Left kidney (tissue), 2 donors: ENCODE measurements around the gene RFC5. TPM values are rescaled to one million over a fixed set of nuclear protein-coding genes. Genes with fewer than 3 reads are reported as not detected.

Experiments
- DNase-seq: peaks from one replicate; pipeline ENCODE4 v3.0.0-alpha.2; 2013
- polyA plus RNA-seq: library from polyadenylated mRNA; unstranded; fragments of 120-200 nt; gene quantifications from one replicate; pipeline ENCODE4 v1.2.1, GENCODE V29; 2013; ENCODE audit not compliant: insufficient read length

Gene RFC5
- polyA plus RNA-seq, 1 donor: 44.6 TPM

DNA sequence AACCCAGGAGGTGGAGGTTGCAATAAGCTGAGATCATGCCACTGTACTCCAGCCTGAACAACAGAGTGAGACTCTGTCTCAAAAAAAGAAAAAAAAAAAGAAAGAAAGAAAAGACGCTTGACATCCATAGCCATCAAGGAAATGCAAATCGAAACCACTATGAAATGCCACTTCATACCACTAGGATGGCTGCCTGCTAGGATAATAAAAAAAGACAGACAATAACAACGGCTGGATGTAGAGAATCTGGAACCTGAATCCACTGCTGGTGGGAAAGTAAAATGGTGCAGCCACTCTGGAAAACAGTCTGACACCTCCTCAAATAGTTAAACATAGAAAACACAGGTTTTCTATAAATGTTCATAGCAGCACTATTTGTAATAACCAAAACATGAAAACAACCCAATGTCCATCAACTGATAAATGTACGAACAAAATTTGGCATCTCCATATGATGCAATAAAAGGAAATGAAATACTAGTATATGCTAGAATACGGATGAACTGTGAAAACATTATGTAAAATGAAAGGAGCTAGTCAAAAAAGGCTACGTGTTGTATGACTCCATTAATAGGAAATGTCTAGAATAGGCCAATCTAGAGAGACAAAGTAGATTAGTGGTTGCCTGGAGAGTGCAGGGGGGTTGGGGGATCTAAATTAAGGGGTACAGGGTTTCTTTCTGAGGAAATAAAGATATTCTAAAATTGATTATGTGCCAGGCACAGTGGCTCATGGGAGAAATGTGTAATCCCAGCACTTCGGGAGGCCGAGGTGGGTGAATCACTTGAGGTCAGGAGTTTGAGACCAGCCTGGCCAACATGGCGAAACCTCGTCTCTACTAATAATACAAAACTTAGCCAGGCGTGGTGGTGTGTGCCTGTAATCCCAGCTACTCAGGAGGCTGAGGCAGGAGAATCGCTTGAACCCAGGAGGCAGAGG, 34.7 kb downstream of the RFC5 start:
- DNase-seq: no peak

- peak; percentile 12 for DNase-seq
Observed at GRCh38 chr12:118052324-118053070, 36.0 kb downstream of the RFC5 start.

- DNase-seq: no peak
Observed at GRCh38 chr12:118053071-118053985, 36.8 kb downstream of the RFC5 start.

DNA sequence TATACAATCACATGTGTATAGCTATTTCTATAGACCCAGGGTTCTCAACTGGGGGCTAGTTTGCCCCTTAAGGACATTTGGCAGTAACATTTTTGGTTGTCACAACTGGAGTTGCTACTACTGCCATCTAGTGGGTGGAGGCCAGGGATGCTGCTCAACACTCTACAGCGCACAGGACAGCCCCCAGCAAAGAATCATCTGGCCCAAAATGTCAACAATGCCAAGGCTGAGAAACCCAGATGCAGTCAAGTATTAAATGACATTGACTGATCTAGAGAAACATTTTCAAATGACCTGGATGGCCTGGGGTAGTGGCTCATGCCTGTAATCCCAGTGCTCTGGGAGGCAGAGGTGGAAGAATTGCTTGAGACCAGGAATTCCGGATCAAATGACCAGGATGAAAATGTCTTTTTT, 38.6 kb downstream of the RFC5 start:
- DNase-seq: peak; percentile 31

- DNase-seq: no peak
Observed at GRCh38 chr12:118055865-118056773, 39.6 kb downstream of the RFC5 start.

DNA sequence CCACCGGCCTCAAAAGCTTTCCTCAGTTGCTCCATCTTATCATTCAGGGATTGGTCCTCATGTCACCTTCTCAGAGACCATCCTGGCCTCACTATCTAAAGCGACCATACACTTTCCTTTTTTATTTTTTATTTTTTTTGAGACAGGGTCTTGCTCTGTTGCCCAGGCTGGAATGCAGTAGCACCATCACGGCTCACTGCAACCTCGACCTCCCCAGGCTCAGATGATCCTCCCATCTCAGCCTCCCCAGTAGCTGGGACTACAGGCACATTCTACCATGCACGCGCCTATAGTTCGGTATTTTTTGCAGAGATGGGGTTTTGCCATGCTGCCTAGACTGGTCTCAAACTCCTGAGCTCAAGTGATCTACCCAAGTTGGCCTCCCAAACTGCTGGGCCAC, 41.7 kb downstream of the RFC5 start:
- DNase-seq: no peak

DNA sequence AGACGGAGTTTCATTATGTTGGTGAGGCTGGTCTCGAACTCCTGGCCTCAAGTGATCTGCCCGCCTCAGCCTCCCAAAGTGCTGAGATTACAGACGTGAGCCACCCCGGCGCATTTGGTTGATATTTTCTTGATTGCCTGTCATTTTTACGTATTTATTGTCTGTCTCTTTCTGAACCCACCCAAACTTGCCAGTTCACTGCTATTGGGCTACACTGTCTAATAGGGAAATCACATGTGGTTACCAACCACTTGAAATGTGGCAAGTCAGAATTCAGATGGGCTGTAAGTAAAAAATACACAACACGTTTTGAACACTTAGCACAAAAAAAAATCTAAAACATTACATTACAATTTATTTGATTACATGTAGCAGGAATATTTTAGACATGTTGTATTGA, 42.4 kb downstream of the RFC5 start:
- no peak for DNase-seq

GRCh38 chr12:118059341-118060191, 43.1 kb downstream of the RFC5 start:
- DNase-seq: peak; percentile 10

DNA sequence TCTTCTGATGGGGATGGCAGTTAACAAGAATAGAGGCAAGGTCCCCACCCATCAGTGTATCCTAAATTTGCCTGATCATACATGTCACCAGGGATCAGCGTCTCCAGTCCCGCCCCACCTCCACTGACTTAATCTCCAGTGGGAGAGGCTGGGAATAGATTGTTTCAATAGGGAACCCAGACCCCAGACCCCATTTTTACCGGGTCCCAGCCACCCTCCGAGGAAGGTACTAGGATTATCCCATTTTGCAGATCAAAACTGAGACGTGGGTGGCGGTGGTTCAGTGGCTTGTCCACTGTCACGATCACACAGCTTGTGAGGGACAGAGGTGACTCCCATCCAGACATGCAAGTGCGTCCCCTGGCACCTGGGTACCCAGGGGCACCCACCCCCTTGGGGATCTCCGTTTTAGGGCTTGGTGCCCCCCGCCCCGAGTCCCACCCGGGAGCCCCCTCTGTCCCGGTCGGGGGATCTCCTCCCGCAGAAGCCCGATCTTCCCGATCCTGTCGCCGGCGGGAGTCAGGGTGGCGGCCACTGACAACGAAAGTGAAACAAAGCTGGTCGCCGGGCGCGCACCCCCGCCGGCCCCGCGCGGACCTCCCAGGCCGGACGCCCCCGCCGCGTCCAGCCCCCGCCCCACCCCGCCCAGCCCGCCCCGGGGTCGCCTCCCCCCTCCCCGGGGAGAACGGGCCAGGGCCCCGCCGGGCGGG, 44.0 kb downstream of the RFC5 start:
- peak; percentile 17 for DNase-seq

DNA sequence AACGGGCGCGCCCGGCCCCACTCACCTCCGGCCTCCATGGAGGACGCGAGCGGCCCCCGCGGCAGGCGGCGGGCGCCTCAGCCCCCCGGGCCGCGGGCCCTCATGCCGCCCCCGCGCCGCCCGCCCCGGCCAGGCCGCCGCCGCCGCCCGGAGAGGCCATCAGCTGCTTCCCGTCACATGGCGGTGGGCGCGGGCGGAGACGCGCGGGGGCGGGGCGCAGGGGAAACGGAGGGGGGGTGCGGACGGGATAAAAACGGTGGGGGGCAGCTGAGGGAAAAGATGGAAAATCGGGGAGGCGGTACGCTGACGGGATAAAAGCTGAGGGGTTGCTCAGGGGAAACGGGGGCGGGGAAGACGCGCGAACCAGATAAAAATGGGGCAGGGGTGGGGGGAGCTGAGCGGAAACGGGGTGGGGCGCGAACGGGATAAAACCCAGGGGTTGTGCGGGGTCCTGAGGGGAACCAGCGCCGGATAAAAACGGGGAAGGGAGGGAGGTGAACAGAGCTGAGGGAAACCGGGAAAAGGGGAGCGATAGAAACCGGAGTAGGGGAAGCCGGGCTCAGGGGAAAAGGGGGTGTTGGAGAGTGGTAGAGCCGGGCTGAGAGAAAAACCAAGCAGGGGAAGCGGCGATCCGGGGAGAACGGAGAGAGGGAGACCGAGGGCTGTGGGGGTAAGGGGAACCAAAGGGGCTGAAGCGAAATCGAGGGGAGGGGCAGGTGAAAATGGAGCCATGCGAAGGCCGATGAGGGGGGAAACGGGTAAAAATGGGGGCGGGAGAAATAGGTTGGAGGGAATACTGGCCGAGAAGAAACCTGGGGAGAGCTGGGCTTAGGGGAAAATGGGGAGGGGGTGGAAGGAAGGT, 44.7 kb downstream of the RFC5 start, which contains the start of gene WSB2:
Gene WSB2 (minus strand): TSS at position 169 of the 862 bp plus-strand sequence. CDS start 131 bp downstream, at position 38.
- peak; percentile 71 for DNase-seq

DNA sequence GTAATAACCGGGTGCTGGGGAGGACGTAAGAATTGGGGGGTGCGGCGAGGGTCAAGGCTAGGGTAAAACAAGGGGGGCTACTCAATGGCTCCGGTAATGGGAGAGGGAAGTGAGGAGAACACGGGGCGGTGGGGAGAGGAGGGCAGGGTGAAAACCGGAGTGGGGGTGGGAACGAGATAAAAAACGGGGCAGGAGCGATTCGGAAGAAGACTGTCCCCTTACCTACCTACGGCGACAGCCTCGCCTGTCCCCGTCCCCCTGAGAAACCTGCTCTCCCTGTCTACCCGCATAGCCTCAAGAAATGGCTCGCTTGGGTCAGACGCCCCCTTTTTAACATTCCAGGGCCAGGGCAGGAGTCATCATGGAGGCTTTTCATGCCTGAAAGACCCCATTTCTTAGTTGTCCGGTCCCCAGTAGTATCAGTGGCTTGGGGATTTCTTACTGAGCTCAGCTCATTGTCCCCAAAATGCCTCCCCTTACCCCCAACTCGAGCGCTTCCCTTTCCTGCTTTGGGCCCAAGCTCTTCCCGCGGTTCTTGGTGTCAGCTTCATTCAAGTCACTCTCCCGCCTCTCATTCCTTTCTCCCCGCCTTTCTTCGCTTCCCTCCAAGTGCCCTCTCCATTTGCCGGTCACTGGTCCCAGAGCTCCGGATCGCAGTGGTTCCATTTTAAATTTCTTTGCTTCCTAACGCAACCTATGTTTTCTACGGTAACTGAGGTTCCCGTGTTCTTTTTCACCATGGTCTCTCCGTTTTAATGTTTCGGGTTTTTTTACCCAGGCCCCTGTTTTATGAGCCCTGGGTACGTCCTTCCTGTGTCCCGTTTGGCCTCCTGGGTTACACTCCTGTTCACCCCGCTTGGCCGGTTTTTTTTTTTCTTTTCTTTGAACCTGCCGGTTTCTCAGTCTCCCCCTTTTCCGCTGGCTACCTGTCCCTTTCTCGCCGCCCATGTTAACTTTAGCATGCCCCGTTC, 45.7 kb downstream of the RFC5 start:
- DNase-seq: peak; percentile 46

DNA sequence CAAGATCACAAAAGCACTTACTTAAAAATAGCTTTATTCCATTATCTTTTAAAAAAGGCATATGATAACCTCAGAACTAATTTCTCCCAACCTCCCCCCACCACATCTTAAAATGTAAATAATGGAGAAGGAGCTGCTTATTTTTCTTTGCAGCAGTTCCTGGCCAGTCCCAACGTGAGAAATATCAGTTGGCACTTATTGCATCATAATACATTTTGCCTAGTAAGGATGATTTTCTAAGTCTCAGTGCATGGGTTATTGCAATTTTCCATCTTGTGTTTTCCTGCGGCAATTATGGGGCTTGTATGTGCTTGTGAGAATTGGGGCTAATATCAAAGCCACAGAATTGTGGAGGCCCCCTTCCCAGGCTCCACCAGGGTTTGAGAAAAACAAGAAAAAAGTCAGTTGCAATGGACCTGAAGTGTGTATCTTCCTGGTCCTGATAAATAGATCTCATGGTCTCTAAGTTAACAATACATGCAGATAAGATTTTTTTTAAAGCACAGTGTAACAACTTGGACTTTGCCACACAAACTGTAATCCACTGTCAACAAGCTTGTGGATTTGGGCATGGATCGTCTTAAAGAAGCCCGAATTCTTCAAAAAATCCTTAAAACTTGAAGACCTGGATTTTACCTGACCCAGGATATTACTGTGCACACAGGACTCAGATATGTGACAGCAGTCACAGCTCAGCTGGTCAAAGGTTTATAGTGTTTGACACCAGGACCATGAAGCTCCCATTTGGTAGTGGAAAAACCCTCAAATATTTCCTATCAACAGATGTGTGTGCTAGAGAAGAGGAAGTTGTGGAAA, 47.3 kb downstream of the RFC5 start:
- DNase-seq: no peak

- DNase-seq: peak; percentile 8
Observed at GRCh38 chr12:118064608-118065007, 48.1 kb downstream of the RFC5 start.

GRCh38 chr12:118065380-118065779, 48.9 kb downstream of the RFC5 start:
- DNase-seq: no peak

DNA sequence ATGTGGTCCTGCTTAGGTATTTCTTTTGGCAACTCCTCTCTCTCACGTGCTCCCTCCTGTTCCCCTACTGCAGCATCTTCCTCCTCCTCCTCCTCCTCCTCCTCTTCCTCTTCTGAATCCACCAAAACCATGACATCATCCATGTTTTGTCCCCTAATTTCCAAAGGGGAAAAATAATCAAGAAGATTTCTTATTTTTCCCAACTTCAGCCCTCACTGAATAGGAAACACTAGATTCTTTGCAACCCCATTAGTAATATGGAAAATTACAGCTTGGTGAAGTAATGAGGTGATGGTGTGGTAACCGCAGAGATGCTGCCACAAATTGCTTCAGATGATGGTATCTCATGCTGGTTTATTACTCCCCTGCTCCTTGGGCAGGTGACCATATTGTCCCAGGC, 51.9 kb downstream of the RFC5 start:
- DNase-seq: no peak

DNA sequence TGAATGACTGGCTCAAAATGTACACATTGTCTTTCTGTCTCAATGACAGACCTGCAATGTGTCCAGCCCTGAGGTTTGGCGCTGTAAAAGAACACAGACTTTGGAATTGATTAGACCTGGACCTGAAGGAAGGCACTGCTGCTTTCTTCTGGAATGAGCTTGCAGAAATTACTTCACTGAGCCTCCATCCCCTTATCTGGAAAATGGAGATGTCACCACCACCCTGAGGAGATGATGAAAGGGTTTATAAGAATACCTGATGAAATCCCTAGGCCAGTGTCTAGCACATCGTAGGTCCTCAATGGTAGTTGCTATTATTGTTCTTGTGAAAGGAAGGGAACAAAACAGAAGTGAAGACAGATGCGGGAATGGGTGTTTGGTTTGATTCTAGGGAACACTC, 54.1 kb downstream of the RFC5 start:
- DNase-seq: no peak
